NB4 (cell line): Measurements from ENCODE around the gene GNG13.
"Not testable (repeated sequence)": the region's sequence is repeated elsewhere in the genome, so short reads cannot be mapped to it uniquely, and the experiment has no call there.

Experiments
- DNase-seq: peaks from one replicate; pipeline ENCODE4 v3.0.0; 2010; ENCODE audit warnings: low read depth
- H3K4me3 ChIP-seq: one replicate; pipeline ENCODE4 v1.5.1; 2011; ENCODE audit warnings: mild to moderate bottlenecking, low read depth, low read length, moderate library complexity
- MAX ChIP-seq: IDR thresholded peaks from 2 replicates; pipeline ENCODE4 v1.6.1; 2011; ENCODE audit warnings: low read depth, low read length
- MYC ChIP-seq: IDR thresholded peaks from 2 replicates; pipeline ENCODE4 v1.6.1; 2011; ENCODE audit warnings: low read depth, low read length
- POLR2A ChIP-seq: IDR thresholded peaks from 2 replicates; pipeline ENCODE4 v1.6.1; 2011; ENCODE audit warnings: mild to moderate bottlenecking; ENCODE audit not compliant: insufficient read length; ENCODE audit errors: extremely low read depth
- TF ChIP-seq, protein P1 (sequence below): IDR thresholded peaks from one replicate; pipeline ENCODE4 v1.5.1; 2012; ENCODE audit warnings: low read depth, low read length

The GNG13 gene

DNA sequence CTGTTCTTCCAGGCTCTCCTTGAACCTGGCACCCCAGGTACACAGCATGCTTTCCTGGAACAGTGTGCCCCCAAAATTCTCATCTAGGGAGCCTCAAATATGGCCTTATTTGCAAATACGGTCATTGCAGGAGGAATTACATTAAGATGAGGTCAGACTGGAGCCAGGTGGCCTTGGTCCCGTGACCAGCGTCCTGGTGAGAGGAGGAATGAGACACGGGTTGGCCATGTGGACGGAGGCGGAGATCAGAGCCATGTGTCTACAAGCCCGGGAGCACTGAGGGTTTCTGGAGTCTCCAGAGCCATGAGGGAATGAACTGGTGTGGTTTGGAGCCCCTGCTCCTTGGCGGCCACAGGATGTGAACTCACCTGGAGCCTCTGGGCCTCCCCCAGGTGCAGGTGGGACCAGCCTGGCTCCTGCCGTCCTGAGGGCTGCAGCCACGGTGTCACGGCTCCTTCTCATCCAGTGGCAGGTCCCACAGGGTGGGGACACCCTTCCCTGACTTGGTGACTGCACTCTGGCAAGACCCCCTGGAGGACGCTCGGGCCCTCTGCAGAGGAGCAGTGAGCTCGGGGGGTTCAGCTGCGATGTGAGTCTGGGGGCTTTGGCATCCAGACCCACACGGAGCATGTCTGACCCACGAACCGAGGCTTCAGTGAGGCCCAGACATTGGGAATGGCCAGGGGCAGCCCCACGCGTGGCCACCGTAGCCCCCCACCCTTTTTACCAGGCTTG lies 21.8 kb upstream of the GNG13 start:
- no peak for TF ChIP-seq MYC
- TF ChIP-seq, protein P1, sequence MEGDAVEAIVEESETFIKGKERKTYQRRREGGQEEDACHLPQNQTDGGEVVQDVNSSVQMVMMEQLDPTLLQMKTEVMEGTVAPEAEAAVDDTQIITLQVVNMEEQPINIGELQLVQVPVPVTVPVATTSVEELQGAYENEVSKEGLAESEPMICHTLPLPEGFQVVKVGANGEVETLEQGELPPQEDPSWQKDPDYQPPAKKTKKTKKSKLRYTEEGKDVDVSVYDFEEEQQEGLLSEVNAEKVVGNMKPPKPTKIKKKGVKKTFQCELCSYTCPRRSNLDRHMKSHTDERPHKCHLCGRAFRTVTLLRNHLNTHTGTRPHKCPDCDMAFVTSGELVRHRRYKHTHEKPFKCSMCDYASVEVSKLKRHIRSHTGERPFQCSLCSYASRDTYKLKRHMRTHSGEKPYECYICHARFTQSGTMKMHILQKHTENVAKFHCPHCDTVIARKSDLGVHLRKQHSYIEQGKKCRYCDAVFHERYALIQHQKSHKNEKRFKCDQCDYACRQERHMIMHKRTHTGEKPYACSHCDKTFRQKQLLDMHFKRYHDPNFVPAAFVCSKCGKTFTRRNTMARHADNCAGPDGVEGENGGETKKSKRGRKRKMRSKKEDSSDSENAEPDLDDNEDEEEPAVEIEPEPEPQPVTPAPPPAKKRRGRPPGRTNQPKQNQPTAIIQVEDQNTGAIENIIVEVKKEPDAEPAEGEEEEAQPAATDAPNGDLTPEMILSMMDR: no peak
- no peak for TF ChIP-seq POLR2A
- no peak for TF ChIP-seq MAX
- DNase-seq: no peak
- no peak overlapping the region for H3K4me3 ChIP-seq

- no peak overlapping the region for H3K4me3 ChIP-seq
- no peak for DNase-seq
- TF ChIP-seq MYC (no peak), POLR2A (no peak), MAX (no peak)
- TF ChIP-seq, protein P1: no peak
These were observed 21.2 kb upstream of the GNG13 start for GRCh38 chr16:821751-822150.

DNA sequence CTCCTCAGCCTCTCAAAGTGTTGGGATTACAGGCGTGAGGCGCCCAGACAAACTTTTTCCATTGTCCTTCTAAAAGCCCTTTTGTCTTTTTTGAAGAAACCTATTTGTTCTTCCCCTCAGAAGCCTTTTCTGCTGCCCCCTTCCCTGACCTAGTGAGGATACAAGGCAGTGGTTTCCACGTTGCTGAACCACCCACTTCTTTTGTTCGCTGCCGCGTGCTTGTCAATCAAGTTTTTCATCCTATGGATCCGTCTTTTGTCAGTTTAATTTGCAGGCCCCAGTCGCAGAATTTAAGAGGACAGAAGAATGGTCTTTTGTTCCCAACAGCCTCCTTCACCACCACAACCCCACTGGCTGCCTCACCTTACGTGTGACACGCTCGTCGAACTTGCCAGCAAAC lies 20.2 kb upstream of the GNG13 start:
- DNase-seq: no peak
- H3K4me3 ChIP-seq: no peak overlapping the region
- TF ChIP-seq, protein P1: no peak
- no peak for TF ChIP-seq POLR2A
- TF ChIP-seq MAX: no peak
- no peak for TF ChIP-seq MYC

- H3K4me3 ChIP-seq: not testable (repeated sequence)
These were observed 19.5 kb upstream of the GNG13 start for GRCh38 chr16:820044-820408.

GRCh38 chr16:819336-820043 lies 19.0 kb upstream of the GNG13 start:
- no peak overlapping the region for H3K4me3 ChIP-seq
- no peak for DNase-seq
- TF ChIP-seq MAX (no peak), POLR2A (no peak), MYC (no peak)
- TF ChIP-seq, protein P1: no peak

More at GRCh38 chr16:820044-820408, 19.5 kb upstream of the GNG13 start:
- not testable (repeated sequence) for DNase-seq

- no peak for TF ChIP-seq MYC
- TF ChIP-seq, protein P1: no peak
- TF ChIP-seq POLR2A: no peak
- no peak overlapping the region for H3K4me3 ChIP-seq
- DNase-seq: no peak
These were observed 18.1 kb upstream of the GNG13 start for GRCh38 chr16:818592-818991.
